Mammary epithelial cell (primary cell): Measurements from ENCODE around the gene PLPP3.

ENCODE experiments used
- EZH2 ChIP-seq: IDR thresholded peaks from 2 replicates; pipeline ENCODE4 v1.6.1; 2012; ENCODE audit warnings: low read length, inconsistent platforms, borderline replicate concordance
- TF ChIP-seq, protein P1 (sequence below), 2 donors: IDR thresholded peaks in 1 of 2; conservative IDR thresholded peaks in 1 of 2; 2 replicates each; pipeline ENCODE4 v1.5.1; 2011 to 2012; ENCODE audit warnings: inconsistent platforms in 2 of 2, low read length in 2 of 2, mild to moderate bottlenecking in 2 of 2, control low read depth in 1 of 2, low read depth in 1 of 2; ENCODE audit not compliant: insufficient read depth in 1 of 2; ENCODE audit errors: extremely low read depth in 1 of 2

- TF ChIP-seq, protein P1, sequence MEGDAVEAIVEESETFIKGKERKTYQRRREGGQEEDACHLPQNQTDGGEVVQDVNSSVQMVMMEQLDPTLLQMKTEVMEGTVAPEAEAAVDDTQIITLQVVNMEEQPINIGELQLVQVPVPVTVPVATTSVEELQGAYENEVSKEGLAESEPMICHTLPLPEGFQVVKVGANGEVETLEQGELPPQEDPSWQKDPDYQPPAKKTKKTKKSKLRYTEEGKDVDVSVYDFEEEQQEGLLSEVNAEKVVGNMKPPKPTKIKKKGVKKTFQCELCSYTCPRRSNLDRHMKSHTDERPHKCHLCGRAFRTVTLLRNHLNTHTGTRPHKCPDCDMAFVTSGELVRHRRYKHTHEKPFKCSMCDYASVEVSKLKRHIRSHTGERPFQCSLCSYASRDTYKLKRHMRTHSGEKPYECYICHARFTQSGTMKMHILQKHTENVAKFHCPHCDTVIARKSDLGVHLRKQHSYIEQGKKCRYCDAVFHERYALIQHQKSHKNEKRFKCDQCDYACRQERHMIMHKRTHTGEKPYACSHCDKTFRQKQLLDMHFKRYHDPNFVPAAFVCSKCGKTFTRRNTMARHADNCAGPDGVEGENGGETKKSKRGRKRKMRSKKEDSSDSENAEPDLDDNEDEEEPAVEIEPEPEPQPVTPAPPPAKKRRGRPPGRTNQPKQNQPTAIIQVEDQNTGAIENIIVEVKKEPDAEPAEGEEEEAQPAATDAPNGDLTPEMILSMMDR (conservative IDR thresholded peaks at IDR 0.05 in 1 of 2, IDR thresholded peaks at IDR 0.05 in 1 of 2; ENCODE audit: extremely low read depth in 1 of 2, insufficient read depth in 1 of 2, low read depth in 1 of 2, low read length in 2 of 2), result no peak
- TF ChIP-seq EZH2, result no peak
Measured at GRCh38 chr1:56466538-56466937, 112.8 kb downstream of the PLPP3 start.
